ENCODE data around the gene IRF2BPL.

Gene IRF2BPL

GRCh38 chr14:76984787-76985375 lies 43.6 kb downstream of the IRF2BPL start:
- DNase-seq = no peak

DNA sequence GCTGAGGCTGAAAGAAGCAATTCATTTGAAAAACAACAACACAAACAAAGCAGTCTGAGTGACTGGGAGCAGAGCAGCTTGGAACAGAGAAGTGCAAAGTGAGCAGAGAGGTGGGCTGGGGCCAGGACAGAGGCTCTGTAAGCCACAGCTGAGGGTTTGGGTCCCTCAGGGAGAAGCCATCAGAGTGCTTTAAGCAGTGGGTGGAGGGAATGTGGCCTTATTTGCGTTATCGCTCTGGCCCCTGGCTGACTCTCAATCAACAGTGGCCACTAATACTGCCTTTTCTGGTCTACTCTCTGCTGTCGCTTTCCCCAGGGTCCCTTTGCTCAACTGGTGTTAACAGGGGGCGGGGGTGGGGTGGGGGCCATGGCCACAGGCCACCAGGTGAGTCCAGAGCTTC lies 44.2 kb downstream of the IRF2BPL start:
- DNase-seq = no peak

GRCh38 chr14:76981670-76982069 lies 46.8 kb downstream of the IRF2BPL start:
- DNase-seq = no peak

DNA sequence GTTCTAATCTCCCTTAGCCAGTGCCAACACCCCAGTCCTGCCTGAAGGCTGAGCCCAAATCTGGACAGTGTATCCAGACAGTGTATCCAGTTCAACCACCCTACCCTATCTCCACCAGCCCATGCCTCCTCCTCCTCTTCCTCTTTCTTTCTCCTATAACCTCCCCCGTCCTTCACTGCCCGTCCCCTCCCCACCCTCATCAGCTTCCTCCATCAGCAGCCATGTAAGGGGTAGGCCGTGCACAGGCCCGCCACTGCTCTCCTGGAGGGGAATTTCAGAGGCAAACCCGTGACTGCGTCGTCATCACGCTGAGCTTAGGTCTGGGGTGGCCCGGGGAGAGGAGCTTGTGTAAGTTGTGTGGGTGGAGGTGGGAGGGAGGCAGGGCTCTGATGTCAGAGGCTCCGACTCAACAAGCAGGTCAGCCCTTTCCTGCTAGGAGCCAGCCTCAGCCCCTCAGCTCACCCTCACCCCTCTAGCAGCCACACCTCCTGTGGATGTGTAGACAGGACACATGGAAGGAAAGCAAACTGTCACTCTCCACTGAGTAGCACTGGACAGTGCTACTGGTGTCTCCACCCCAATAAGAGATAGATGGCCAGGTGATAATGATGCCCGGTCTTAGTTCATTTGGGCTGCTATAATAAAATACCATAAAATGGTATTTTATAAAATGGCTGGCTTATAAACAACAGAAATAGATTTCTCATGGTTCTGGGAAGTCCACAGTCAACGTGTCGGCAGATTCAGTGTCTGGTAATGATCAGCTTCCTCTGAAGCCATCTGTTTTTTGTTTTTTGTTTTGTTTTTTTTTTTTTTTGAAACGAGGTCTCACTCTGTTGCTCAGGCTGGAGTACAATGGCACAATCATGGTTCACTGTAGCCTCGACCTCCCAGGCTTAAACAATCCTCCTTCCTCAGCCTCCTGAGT lies 50.5 kb downstream of the IRF2BPL start:
- no peak for DNase-seq

DNA sequence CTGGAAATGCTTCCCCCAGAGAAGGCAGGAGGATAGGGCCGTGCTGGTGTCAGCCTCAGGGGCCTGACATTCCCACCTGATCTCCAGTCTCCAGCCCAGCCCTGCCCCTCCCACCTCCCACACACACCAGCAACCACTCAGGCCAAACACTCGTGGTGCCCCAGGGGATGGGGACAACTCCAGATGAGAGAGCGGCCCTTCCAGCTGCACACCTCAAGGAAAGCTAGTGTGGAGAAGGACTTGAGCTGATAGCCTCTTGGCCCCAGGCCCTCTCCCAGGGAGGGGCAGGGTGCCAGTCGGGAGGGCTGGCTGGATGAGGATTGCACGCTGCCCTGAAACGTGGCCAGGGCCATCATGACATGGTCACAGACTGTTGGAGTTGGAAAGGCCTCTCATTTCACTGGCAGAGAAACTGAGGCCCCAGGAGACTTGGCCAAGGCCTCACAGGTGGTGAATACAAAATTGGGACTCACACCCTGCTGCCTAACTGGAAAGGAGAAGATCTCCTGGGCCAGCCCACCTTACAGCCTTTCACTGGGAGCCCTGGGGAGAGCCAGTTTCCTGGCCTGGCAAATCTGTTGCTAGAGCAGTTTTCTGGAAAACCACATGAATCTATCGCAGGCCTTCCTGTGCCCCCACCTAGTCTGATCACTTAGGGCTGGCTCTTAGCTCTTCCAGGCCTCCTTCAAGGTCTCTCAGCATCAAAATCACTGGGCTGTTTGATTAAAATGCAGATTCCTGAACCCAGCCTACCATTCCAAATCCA lies 52.1 kb downstream of the IRF2BPL start:
- DNase-seq = no peak

DNA sequence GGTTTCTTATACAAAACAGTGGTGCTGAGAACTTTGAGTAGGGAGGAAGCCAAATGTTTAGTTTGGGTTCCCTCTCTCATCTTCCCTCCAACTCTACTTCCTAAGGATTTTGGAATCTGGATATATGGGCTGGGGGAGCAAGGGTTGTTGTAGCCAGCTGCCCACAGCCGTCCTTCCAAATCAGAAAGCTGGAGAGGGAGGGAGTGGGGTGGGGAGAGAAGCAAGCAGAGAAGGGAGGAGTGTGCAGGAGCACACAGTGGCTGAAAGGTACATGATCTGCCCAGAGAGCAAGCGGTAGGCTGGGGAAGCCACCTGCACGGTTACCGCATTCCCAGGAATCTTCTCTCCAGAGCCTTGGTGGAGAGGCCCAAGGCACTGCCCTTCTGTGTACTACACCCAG lies 52.7 kb downstream of the IRF2BPL start:
- no peak for DNase-seq

- DNase-seq = no peak
Observed at GRCh38 chr14:76975051-76975450, 53.5 kb downstream of the IRF2BPL start.

Measured in right forelimb (tissue), 1 donor.